GM12878 (cell line): Measurements from ENCODE around the gene GLIPR2. TPM values are rescaled to one million over a fixed set of nuclear protein-coding genes. Genes with fewer than 3 reads are reported as not detected.

ENCODE experiments used
- ATAC-seq: fragments of 200-7000 bp; cut with Tn5 transposase; 3 replicates; pipeline ENCODE4 v1.9.1; 2020; ENCODE audit warnings: mild to moderate bottlenecking, moderate library complexity
- BruUV-seq: library from RNA; stranded (reverse); fragments of 400-500 nt; replicated peaks from 2 replicates; lab custom pipeline; 2021; lab: Mats Ljungman, UMichigan
- CTCF ChIA-PET: fragments of 300-600 bp; sonication (Branson Sonifier 250); formaldehyde crosslinking; extraction: SDS; loops from one replicate; lab custom pipeline; 2021; ENCODE audit warnings: inconsistent platforms; lab: Yijun Ruan, JAX
- POLR2A ChIA-PET: fragments of 350-600 bp; formaldehyde crosslinking; extraction: SDS; loops from one replicate; lab custom pipeline; 2021; ENCODE audit warnings: inconsistent platforms; lab: Charles Lee
- RAD21 ChIA-PET: fragments of 300-600 bp; sonication (Branson Sonifier 250); formaldehyde crosslinking; loops from one replicate; lab custom pipeline; 2023; ENCODE audit warnings: antibody characterized with exemption; ENCODE audit not compliant: unreplicated experiment; lab: Charles Lee
- SMC1A ChIA-PET: fragments of 300-600 bp; sonication (Branson Sonifier 250); formaldehyde crosslinking; loops from one replicate; lab custom pipeline; 2023; ENCODE audit not compliant: unreplicated experiment, uncharacterized antibody; lab: Charles Lee
- DNase-seq: peaks from one replicate; pipeline ENCODE4 v3.0.0-alpha.2; 2011; ENCODE audit warnings: low read depth, low spot score
- FAIRE-seq: peaks from 3 replicates; lab custom pipeline; 2011; peaks lifted over from hg19 to GRCh38; lab: Jason Lieb, UNC
- H2AFZ ChIP-seq: 2 replicates; pipeline ENCODE4 v1.6.0; 2011; ENCODE audit warnings: low read depth, low read length, control low read depth; ENCODE audit not compliant: control insufficient read depth
- H3K27ac ChIP-seq: 2 replicates; pipeline ENCODE4 v1.5.1; 2011; ENCODE audit warnings: control low read depth; ENCODE audit not compliant: control insufficient read depth, insufficient read depth
- H3K27me3 ChIP-seq, 2 experiments: replicated peaks in 1 of 2; 2 replicates each; pipeline versions ENCODE4 v1.6.0 to v1.6.1; 2011; ENCODE audit warnings: low read length in 1 of 2; ENCODE audit not compliant: control insufficient read depth in 2 of 2, insufficient read depth in 2 of 2
- H3K36me3 ChIP-seq, 2 experiments: 2 replicates each; pipeline ENCODE4 v1.5.1; 2011; ENCODE audit warnings: low read length in 1 of 2; ENCODE audit not compliant: control insufficient read depth in 2 of 2, insufficient read depth in 2 of 2
- H3K4me1 ChIP-seq: 2 replicates; pipeline ENCODE4 v1.6.1; 2011; ENCODE audit warnings: mild to moderate bottlenecking, low read length, moderate library complexity, mixed read lengths; ENCODE audit not compliant: control insufficient read depth, insufficient read depth
- H3K4me2 ChIP-seq: 2 replicates; pipeline ENCODE4 v1.6.0; 2011; ENCODE audit warnings: control low read depth; ENCODE audit not compliant: control insufficient read depth, insufficient read depth
- H3K4me3 ChIP-seq: fragments of 200-600 bp; sonication (generic); 2 replicates; pipeline ENCODE4 v1.5.1; 2016
- H3K79me2 ChIP-seq: 2 replicates; pipeline ENCODE4 v1.6.0; 2011; ENCODE audit warnings: low read length; ENCODE audit not compliant: control insufficient read depth, insufficient read depth
- H3K9ac ChIP-seq: 2 replicates; pipeline ENCODE4 v1.8.0; 2011; ENCODE audit warnings: low read length, control low read depth, mixed read lengths; ENCODE audit not compliant: control insufficient read depth, insufficient read depth
- H3K9me3 ChIP-seq: replicated peaks from 3 replicates; pipeline ENCODE4 v1.5.1; 2011; ENCODE audit warnings: mild to moderate bottlenecking, low read length; ENCODE audit not compliant: control insufficient read depth, insufficient read depth
- H4K20me1 ChIP-seq: 2 replicates; pipeline ENCODE4 v1.6.0; 2011; ENCODE audit not compliant: control insufficient read depth, insufficient read depth
- CHD2 ChIP-seq: IDR thresholded peaks from 2 replicates; pipeline ENCODE4 v1.6.1; 2011; ENCODE audit warnings: low read depth, low read length, improper control_type of control experiment, borderline replicate concordance
- CHD4 ChIP-seq: fragments of 200-600 bp; sonication (generic); IDR thresholded peaks from 2 replicates; pipeline ENCODE4 v1.6.1; 2016; ENCODE audit warnings: mild to moderate bottlenecking
- ETV6 ChIP-seq, 2 experiments: fragments of 450-650 bp in 1 of 2; IDR thresholded peaks in 1 of 2; conservative IDR thresholded peaks in 1 of 2; 2 replicates each; pipeline ENCODE4 v1.6.1; 2014; ENCODE audit warnings: antibody characterized with exemption in 1 of 2, borderline replicate concordance in 1 of 2, low read depth in 1 of 2, mild to moderate bottlenecking in 1 of 2, moderate library complexity in 1 of 2
- MLLT1 ChIP-seq: fragments of 450-650 bp; IDR thresholded peaks from 2 replicates; pipeline ENCODE4 v1.6.1; 2016; ENCODE audit warnings: mild to moderate bottlenecking
- MTA3 ChIP-seq: IDR thresholded peaks from 2 replicates; pipeline ENCODE4 v1.6.1; 2012; ENCODE audit warnings: low read length, inconsistent platforms, borderline replicate concordance
- POLR2A ChIP-seq: IDR thresholded peaks from 2 replicates; pipeline ENCODE4 v1.6.1; 2011; ENCODE audit warnings: low read depth, mild to moderate bottlenecking, low read length
- RELA ChIP-seq: fragments of 450-650 bp; IDR thresholded peaks from 2 replicates; pipeline ENCODE4 v1.8.0; 2014; ENCODE audit warnings: borderline replicate concordance; ENCODE audit not compliant: partially characterized antibody
- SRF ChIP-seq, 2 experiments: IDR thresholded peaks; 2 replicates each; pipeline ENCODE4 v1.6.1; 2011; ENCODE audit warnings: low read depth in 2 of 2, low read length in 2 of 2, mild to moderate bottlenecking in 1 of 2, moderate library complexity in 1 of 2
- TARDBP ChIP-seq: IDR thresholded peaks from 2 replicates; pipeline ENCODE4 v1.6.1; 2016; ENCODE audit warnings: borderline replicate concordance
- YBX1 ChIP-seq: fragments of 450-650 bp; IDR thresholded peaks from 2 replicates; pipeline ENCODE4 v1.6.1; 2016; ENCODE audit warnings: antibody characterized with exemption
- WGBS: methylation state at CpG from one replicate; pipeline ENCODE4 v1.1.6; 2016; ENCODE audit warnings: low lambda C conversion rate; ENCODE audit not compliant: insufficient replicate concordance, insufficient coverage; ENCODE audit errors: missing lambda C conversion rate; 5-methylcytosine and 5-hydroxymethylcytosine counted together
- in situ Hi-C: fragments of 300-500 bp; cut with MboI; formaldehyde crosslinking; loops from 9 replicates; pipeline ENCODE4 v1.14.3; 2018; ENCODE audit warnings: mixed read lengths
- intact Hi-C: fragments of 100-400 bp; cut with micrococcal nuclease; formaldehyde crosslinking; loops from one replicate; pipeline ENCODE4 v1.14.2; 2022; ENCODE audit not compliant: unreplicated experiment
- polyA plus RNA-seq, 11 experiments: library from polyadenylated mRNA; depleted of rRNA in 4 of 11; unstranded in 6 of 11; stranded (reverse) in 5 of 11; fragments of >200 nt; fragmentation: Nextera tagmentation in 4 of 11; fragmentation: Illumina TruSeq in 1 of 11; extraction: Ambion mirVana in 4 of 11; extraction: Trizol in 1 of 11; gene quantifications; 1 replicate in 1 of 11; 2 replicates in 10 of 11; pipeline versions ENCODE4 v1.2.1 to v1.2.3, GENCODE V29; 2011 to 2016; ENCODE audit warnings: inconsistent platforms in 2 of 11, missing spikeins in 2 of 11, low read depth in 1 of 11
- total RNA-seq, 4 experiments: library from RNA; depleted of rRNA in 3 of 4; stranded (reverse); fragments of >200 nt in 3 of 4; fragmentation: Illumina TruSeq in 1 of 4; extraction: Trizol in 1 of 4; gene quantifications; 2 replicates each; pipeline versions ENCODE4 v1.2.1 to v1.2.3, GENCODE V29; 2013 to 2021
- TF ChIP-seq, protein P1 (sequence below): fragments of 450-650 bp; IDR thresholded peaks from 2 replicates; pipeline ENCODE4 v1.6.1; 2017; ENCODE audit warnings: borderline replicate concordance
- TF ChIP-seq, protein P2 (sequence below): fragments of 450-650 bp; IDR thresholded peaks from 2 replicates; pipeline ENCODE4 v1.6.1; 2014; ENCODE audit warnings: mild to moderate bottlenecking

Gene GLIPR2
- total and polyA plus RNA-seq, 10 of the 15 experiments (the other 5 are each of a cell fraction or from before 2014, with no cell fraction given), result 0.41 to 3.5 (median 2.2) TPM

DNA sequence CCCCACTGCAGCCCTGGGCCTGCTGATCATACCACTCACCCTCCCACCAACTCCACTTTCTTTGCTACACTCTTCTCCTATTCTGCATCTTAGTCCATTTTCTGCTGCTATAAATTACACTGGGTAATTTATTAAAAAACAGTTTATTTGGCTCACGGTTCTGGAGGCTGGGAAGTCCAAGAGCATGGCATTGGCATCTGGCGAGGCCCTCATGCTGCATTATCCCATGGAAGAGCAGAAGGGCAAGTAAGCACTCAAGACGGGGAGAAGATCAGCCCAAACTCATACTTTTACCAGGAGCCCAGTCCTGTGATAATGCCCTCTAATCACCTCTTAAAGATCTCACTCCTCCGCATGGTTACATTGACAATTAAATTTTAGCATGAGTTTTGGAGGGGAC lies 9.4 kb downstream of the GLIPR2 start:
- TF ChIP-seq ETV6 (conservative IDR thresholded peaks at IDR 0.05 in 1 of 2, IDR thresholded peaks at IDR 0.05 in 1 of 2; ENCODE audit: borderline replicate concordance in 1 of 2, low read depth in 1 of 2) (no peak), YBX1 (no peak), CHD2 (no peak), SRF (IDR thresholded peaks at IDR 0.05; ENCODE audit: low read depth in 2 of 2, low read length in 2 of 2) (no peak), MTA3 (no peak), MLLT1 (no peak), CHD4 (no peak), TARDBP (no peak), POLR2A (no peak), RELA (no peak)
- TF ChIP-seq, protein P1, sequence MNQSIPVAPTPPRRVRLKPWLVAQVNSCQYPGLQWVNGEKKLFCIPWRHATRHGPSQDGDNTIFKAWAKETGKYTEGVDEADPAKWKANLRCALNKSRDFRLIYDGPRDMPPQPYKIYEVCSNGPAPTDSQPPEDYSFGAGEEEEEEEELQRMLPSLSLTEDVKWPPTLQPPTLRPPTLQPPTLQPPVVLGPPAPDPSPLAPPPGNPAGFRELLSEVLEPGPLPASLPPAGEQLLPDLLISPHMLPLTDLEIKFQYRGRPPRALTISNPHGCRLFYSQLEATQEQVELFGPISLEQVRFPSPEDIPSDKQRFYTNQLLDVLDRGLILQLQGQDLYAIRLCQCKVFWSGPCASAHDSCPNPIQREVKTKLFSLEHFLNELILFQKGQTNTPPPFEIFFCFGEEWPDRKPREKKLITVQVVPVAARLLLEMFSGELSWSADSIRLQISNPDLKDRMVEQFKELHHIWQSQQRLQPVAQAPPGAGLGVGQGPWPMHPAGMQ, result no peak
- TF ChIP-seq, protein P2, sequence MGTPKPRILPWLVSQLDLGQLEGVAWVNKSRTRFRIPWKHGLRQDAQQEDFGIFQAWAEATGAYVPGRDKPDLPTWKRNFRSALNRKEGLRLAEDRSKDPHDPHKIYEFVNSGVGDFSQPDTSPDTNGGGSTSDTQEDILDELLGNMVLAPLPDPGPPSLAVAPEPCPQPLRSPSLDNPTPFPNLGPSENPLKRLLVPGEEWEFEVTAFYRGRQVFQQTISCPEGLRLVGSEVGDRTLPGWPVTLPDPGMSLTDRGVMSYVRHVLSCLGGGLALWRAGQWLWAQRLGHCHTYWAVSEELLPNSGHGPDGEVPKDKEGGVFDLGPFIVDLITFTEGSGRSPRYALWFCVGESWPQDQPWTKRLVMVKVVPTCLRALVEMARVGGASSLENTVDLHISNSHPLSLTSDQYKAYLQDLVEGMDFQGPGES, result no peak
- no peak for DNase-seq
- Histone ChIP-seq H3K27me3 (no peaks in the 10 kb centered on the region), H3K9me3 (peaks cover 4% of the 10 kb centered on the region; the same call in 1 of the 3 replicates), H3K79me2 (no peaks in the 10 kb centered on the region), H3K4me2 (no peak overlapping the region), H4K20me1 (no peaks in the 10 kb centered on the region), H2AFZ (no peak overlapping the region), H3K36me3 (no peaks in the 10 kb centered on the region), H3K9ac (no peak overlapping the region), H3K4me3 (no peak overlapping the region), H3K27ac (no peak overlapping the region), H3K4me1 (peaks cover 58% of the 10 kb centered on the region)
- ChIA-PET POLR2A (no interaction called here), SMC1A (interaction anchor here (1.5 kb wide), 1 partner anchor 43 kb away, joined by 3 read pairs; no protein-coding TSS in a partner anchor), RAD21 (no interaction called here), CTCF (no interaction called here)
- FAIRE-seq, result no peak
- 81% methylated on average over 4 of the region's 4 CpGs for WGBS
- intact Hi-C loops, result no loop called here
- BruUV-seq, result no TSS peak
- ATAC-seq, result no peak
- in situ Hi-C loops, result no loop called here
